A673 (cell line): Measurements from ENCODE around the gene CCL11. TPM values are rescaled to one million over a fixed set of nuclear protein-coding genes. Genes with fewer than 3 reads are reported as not detected.

Experiments
- BruUV-seq: library from RNA; stranded (reverse); fragments of 400-500 nt; replicated peaks from 2 replicates; lab custom pipeline; 2021; lab: Mats Ljungman, UMichigan
- CTCF ChIA-PET: fragments of 300-600 bp; sonication (Branson Sonifier 250); formaldehyde crosslinking; loops from one replicate; lab custom pipeline; 2022; ENCODE audit warnings: antibody characterized with exemption; lab: Charles Lee
- POLR2A ChIA-PET: fragments of 300-600 bp; sonication (Branson Sonifier 250); formaldehyde crosslinking; loops from one replicate; lab custom pipeline; 2022; ENCODE audit warnings: antibody characterized with exemption; ENCODE audit not compliant: low non-redundant PET; lab: Charles Lee
- DNase-seq: peaks from one replicate; pipeline ENCODE4 v3.0.0-alpha.2; 2015; ENCODE audit warnings: low spot score
- H3K27ac ChIP-seq: fragments of 200-600 bp; sonication (generic); 2 replicates; pipeline ENCODE4 v1.5.1; 2016; ENCODE audit warnings: mixed run types, low read depth, mild to moderate bottlenecking, mixed read lengths, antibody characterized with exemption, low read length; ENCODE audit not compliant: poor library complexity, severe bottlenecking
- H3K27me3 ChIP-seq: fragments of 200-600 bp; sonication (generic); replicated peaks from 2 replicates; pipeline ENCODE4 v1.6.1; 2017; ENCODE audit warnings: mixed run types, low read depth, mild to moderate bottlenecking, mixed read lengths, antibody characterized with exemption, low read length; ENCODE audit not compliant: insufficient read depth, poor library complexity
- H3K36me3 ChIP-seq: fragments of 200-600 bp; sonication (generic); 2 replicates; pipeline ENCODE4 v1.6.1; 2016; ENCODE audit warnings: mixed run types, mild to moderate bottlenecking, mixed read lengths, antibody characterized with exemption, low read length; ENCODE audit not compliant: insufficient read depth, poor library complexity, severe bottlenecking
- H3K4me1 ChIP-seq: fragments of 200-600 bp; sonication (generic); 2 replicates; pipeline ENCODE4 v1.6.1; 2017; ENCODE audit warnings: mixed run types, mild to moderate bottlenecking, mixed read lengths, antibody characterized with exemption, low read length; ENCODE audit not compliant: insufficient read depth, poor library complexity, severe bottlenecking
- H3K4me3 ChIP-seq: fragments of 200-600 bp; sonication (generic); 2 replicates; pipeline ENCODE4 v1.5.1; 2016; ENCODE audit warnings: low read depth, mixed run types, mild to moderate bottlenecking, mixed read lengths, low read length; ENCODE audit not compliant: poor library complexity, severe bottlenecking
- H3K9me3 ChIP-seq: fragments of 200-600 bp; sonication (generic); 2 replicates; pipeline ENCODE4 v1.6.1; 2016; ENCODE audit warnings: mixed run types, low read depth, mild to moderate bottlenecking, mixed read lengths, antibody characterized with exemption, low read length; ENCODE audit not compliant: poor library complexity, severe bottlenecking
- EZH2 ChIP-seq: fragments of 200-600 bp; sonication (generic); IDR thresholded peaks from 2 replicates; pipeline ENCODE4 v1.6.1; 2017; ENCODE audit warnings: borderline replicate concordance, low read depth, mild to moderate bottlenecking, mixed read lengths, antibody characterized with exemption, low read length; ENCODE audit not compliant: poor library complexity, severe bottlenecking
- intact Hi-C: fragments of 100-400 bp; cut with micrococcal nuclease; formaldehyde crosslinking; loops from one replicate; pipeline ENCODE4 v1.10.0; 2022; ENCODE audit not compliant: unreplicated experiment
- total RNA-seq: library from RNA; stranded (reverse); gene quantifications from 2 replicates; pipeline ENCODE4 v1.2.3, GENCODE V29; 2021
- TF ChIP-seq, protein P1 (sequence below): fragments of 300-800, 200-600 bp; sonication (generic); conservative IDR thresholded peaks from 2 replicates; pipeline ENCODE4 v1.5.1; 2017; ENCODE audit warnings: low read depth, mild to moderate bottlenecking, antibody characterized with exemption, low read length, moderate library complexity, mixed read lengths

Gene CCL11
- total RNA-seq, 1 experiment from 2014 or later: not detected

GRCh38 chr17:34308371-34308770, 22.8 kb downstream of the CCL11 start:
- TF ChIP-seq, protein P1, sequence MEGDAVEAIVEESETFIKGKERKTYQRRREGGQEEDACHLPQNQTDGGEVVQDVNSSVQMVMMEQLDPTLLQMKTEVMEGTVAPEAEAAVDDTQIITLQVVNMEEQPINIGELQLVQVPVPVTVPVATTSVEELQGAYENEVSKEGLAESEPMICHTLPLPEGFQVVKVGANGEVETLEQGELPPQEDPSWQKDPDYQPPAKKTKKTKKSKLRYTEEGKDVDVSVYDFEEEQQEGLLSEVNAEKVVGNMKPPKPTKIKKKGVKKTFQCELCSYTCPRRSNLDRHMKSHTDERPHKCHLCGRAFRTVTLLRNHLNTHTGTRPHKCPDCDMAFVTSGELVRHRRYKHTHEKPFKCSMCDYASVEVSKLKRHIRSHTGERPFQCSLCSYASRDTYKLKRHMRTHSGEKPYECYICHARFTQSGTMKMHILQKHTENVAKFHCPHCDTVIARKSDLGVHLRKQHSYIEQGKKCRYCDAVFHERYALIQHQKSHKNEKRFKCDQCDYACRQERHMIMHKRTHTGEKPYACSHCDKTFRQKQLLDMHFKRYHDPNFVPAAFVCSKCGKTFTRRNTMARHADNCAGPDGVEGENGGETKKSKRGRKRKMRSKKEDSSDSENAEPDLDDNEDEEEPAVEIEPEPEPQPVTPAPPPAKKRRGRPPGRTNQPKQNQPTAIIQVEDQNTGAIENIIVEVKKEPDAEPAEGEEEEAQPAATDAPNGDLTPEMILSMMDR: no peak
- no peak for TF ChIP-seq EZH2
- no peaks in the 10 kb centered on the region for H3K36me3 ChIP-seq
- intact Hi-C loops: no loop called here
- no peaks in the 10 kb centered on the region for H3K4me1 ChIP-seq
- ChIA-PET CTCF (no interaction called here), POLR2A (no interaction called here)
- H3K27me3 ChIP-seq: no peaks in the 10 kb centered on the region
- no peak overlapping the region for H3K27ac ChIP-seq
- H3K9me3 ChIP-seq: no peaks in the 10 kb centered on the region
- no TSS peak for BruUV-seq
- no peak overlapping the region for H3K4me3 ChIP-seq
- no peak for DNase-seq

- peaks cover 5% of the 10 kb centered on the region for H3K27me3 ChIP-seq
- H3K4me3 ChIP-seq: no peak overlapping the region
- H3K36me3 ChIP-seq: no peaks in the 10 kb centered on the region
- CTCF ChIA-PET: no interaction called here
- no peak for DNase-seq
- TF ChIP-seq EZH2: no peak
- TF ChIP-seq, protein P1: no peak
- no peak overlapping the region for H3K27ac ChIP-seq
- intact Hi-C loops: no loop called here
- BruUV-seq: no TSS peak
- H3K4me1 ChIP-seq: no peaks in the 10 kb centered on the region
- no peaks in the 10 kb centered on the region for H3K9me3 ChIP-seq
- POLR2A ChIA-PET: no interaction called here
Observed at GRCh38 chr17:34311291-34311690, 25.7 kb downstream of the CCL11 start.

DNA sequence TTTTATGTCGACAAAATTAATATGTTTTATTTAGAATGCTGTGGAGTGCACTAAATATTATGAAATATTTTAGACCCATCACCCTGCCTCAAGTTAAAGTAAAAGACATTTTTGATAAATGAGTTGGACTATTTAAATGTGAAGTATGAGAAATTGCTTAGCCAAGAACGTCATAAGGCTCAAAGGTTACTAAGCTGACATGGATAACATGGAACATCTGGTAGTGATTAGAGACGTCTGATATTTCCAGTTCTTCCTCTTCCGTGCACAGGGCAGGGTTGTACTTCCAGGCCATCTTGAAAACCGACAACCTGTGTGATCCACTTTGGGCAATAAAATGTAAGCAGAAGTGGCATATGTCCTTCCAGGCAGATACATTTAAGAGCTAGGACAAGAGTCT, 26.5 kb downstream of the CCL11 start:
- TF ChIP-seq, protein P1: no peak
- no peak for TF ChIP-seq EZH2
- H3K27me3 ChIP-seq: peaks cover 5% of the 10 kb centered on the region
- H3K27ac ChIP-seq: no peak overlapping the region
- ChIA-PET POLR2A (no interaction called here), CTCF (no interaction called here)
- no peaks in the 10 kb centered on the region for H3K9me3 ChIP-seq
- BruUV-seq: no TSS peak
- no peaks in the 10 kb centered on the region for H3K36me3 ChIP-seq
- intact Hi-C loops: no loop called here
- DNase-seq: no peak
- H3K4me1 ChIP-seq: no peaks in the 10 kb centered on the region
- no peak overlapping the region for H3K4me3 ChIP-seq
